ENCODE data around the gene OR51G1. TPM values are rescaled to one million over a fixed set of nuclear protein-coding genes. Genes with fewer than 3 reads are reported as not detected.
"Not testable (repeated sequence)": the region's sequence is repeated elsewhere in the genome, so short reads cannot be mapped to it uniquely, and the experiment has no call there.

The OR51G1 gene, protein sequence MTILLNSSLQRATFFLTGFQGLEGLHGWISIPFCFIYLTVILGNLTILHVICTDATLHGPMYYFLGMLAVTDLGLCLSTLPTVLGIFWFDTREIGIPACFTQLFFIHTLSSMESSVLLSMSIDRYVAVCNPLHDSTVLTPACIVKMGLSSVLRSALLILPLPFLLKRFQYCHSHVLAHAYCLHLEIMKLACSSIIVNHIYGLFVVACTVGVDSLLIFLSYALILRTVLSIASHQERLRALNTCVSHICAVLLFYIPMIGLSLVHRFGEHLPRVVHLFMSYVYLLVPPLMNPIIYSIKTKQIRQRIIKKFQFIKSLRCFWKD
- not detected in 3 replicates for total RNA-seq
- long read RNA-seq, result 0 reads

DNA sequence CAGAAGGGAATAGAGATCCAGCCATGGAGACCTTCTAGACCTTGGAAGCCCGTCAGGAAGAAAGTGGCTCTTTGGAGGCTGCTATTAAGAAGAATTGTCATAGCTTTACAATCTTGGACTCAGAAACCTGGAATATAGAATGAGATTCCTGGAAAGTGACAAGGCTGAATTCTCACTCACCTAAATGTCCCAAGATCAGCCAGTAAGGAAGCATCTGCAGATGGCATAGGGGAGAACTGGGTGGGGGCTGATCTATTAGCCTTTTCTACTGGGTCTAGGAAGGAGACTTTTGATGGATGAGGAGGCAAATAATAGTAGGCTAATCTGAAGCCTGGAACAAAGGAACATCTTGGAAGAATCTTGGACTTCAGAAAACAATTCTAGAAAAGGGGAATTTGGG, at the start of gene OR51G1:
Gene OR51G1, minus strand, starts transcription at position 101 of the 400 bp plus-strand sequence. Its CDS starts 0 bp downstream, at position 101.
- no peaks in the 10 kb centered on the region for H3K36me3 Mint-ChIP-seq (ENCODE audit: low read depth)
- no peak within 1 kb of the TSS for H3K27ac Mint-ChIP-seq (ENCODE audit: unreplicated experiment)
- no peak for DNase-seq (ENCODE audit: low spot score)
- no peak within 1 kb of the TSS for H3K4me3 Mint-ChIP-seq (ENCODE audit: unreplicated experiment)
- H3K9me3 Mint-ChIP-seq (ENCODE audit: low read depth), result no peaks in the 10 kb centered on the region
- H3K4me1 Mint-ChIP-seq (ENCODE audit: low read depth), result no peaks in the 10 kb centered on the region
- H3K27me3 Mint-ChIP-seq (ENCODE audit: low read depth), result peaks cover 13% of the 10 kb centered on the region
- TF ChIP-seq, protein P1, sequence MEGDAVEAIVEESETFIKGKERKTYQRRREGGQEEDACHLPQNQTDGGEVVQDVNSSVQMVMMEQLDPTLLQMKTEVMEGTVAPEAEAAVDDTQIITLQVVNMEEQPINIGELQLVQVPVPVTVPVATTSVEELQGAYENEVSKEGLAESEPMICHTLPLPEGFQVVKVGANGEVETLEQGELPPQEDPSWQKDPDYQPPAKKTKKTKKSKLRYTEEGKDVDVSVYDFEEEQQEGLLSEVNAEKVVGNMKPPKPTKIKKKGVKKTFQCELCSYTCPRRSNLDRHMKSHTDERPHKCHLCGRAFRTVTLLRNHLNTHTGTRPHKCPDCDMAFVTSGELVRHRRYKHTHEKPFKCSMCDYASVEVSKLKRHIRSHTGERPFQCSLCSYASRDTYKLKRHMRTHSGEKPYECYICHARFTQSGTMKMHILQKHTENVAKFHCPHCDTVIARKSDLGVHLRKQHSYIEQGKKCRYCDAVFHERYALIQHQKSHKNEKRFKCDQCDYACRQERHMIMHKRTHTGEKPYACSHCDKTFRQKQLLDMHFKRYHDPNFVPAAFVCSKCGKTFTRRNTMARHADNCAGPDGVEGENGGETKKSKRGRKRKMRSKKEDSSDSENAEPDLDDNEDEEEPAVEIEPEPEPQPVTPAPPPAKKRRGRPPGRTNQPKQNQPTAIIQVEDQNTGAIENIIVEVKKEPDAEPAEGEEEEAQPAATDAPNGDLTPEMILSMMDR (IDR thresholded peaks at IDR 0.05), result no peak

DNA sequence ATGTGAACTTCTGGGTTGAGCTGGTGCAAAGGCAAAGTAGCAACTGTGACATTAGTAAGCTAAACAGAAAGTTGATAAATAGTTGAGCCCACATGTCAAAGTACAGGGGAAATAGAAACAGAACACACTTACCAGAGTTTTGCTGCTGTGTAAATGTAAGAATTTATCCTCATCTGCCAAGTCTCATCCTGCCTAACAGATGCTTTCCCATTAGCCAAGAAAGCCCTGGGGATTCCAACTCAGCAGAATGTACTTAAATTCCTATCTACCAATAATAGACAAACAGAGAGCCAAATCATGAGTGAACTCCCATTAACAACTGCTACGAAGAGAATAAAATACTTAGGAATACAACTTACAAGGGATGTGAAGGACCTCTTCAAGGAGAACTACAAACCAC, 38.7 kb upstream of the OR51G1 start:
- DNase-seq (ENCODE audit: low spot score), result no peak
- H3K4me1 Mint-ChIP-seq (ENCODE audit: low read depth), result no peaks in the 10 kb centered on the region
- peaks cover 8% of the 10 kb centered on the region for H3K9me3 Mint-ChIP-seq (ENCODE audit: low read depth)
- H3K36me3 Mint-ChIP-seq (ENCODE audit: low read depth), result no peaks in the 10 kb centered on the region
- H3K27me3 Mint-ChIP-seq (ENCODE audit: low read depth), result peaks cover 10% of the 10 kb centered on the region
- H3K27ac Mint-ChIP-seq (ENCODE audit: unreplicated experiment), result no peak overlapping the region
- no peak overlapping the region for H3K4me3 Mint-ChIP-seq (ENCODE audit: unreplicated experiment)
- TF ChIP-seq, protein P1 (IDR thresholded peaks at IDR 0.05), result no peak

DNA sequence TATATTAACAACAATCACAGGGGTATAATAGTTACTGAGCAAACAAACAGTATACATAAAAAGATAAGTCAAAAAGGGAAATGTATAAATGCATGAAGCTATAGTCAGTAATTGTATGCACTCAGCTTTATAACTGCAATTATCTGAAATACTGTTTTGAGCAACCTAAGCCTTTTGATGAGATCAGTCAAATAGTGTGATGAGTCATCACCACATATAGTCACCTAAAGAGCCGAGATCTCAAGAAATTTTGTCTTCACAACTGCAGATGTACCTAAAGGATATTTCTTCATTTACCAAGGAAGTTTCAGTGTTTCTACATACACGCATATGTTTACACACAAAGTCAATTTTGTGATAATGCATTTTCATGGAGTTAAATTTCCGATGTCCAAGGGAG, 36.7 kb upstream of the OR51G1 start:
- Mint-ChIP-seq H3K27ac (ENCODE audit: unreplicated experiment) (no peak overlapping the region), H3K4me3 (ENCODE audit: unreplicated experiment) (no peak overlapping the region)

DNA sequence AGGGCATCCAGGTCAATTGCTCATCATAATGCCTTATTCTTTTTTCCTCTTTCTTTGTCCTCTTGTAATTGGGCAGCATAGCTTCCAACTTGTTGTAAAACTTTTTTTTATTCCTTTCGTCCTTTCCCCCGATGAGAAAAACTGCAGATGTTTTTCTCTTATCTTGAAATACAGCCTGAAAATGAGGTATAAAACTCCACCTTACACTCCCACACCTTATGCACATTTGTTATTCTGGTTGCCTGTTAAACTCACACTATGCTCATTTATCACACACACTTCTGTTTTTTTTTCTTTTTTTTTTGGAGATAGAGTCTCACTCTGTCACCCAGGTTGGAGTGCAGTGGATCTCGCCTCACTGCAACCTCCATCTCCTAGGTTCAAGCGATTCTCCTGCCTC, 33.3 kb upstream of the OR51G1 start:
- no peak overlapping the region for H3K27ac Mint-ChIP-seq (ENCODE audit: unreplicated experiment)
- H3K27me3 Mint-ChIP-seq (ENCODE audit: low read depth), result peaks cover 9% of the 10 kb centered on the region
- DNase-seq (ENCODE audit: low spot score), result no peak
- H3K9me3 Mint-ChIP-seq (ENCODE audit: low read depth), result no peaks in the 10 kb centered on the region
- no peaks in the 10 kb centered on the region for H3K4me1 Mint-ChIP-seq (ENCODE audit: low read depth)
- H3K4me3 Mint-ChIP-seq (ENCODE audit: unreplicated experiment), result no peak overlapping the region
- H3K36me3 Mint-ChIP-seq (ENCODE audit: low read depth), result no peaks in the 10 kb centered on the region
- TF ChIP-seq, protein P1 (IDR thresholded peaks at IDR 0.05), result no peak

More for the DNA sequence above, 36.7 kb upstream of the OR51G1 start:
- no peaks in the 10 kb centered on the region for H3K4me1 Mint-ChIP-seq (ENCODE audit: low read depth)
- H3K27me3 Mint-ChIP-seq (ENCODE audit: low read depth), result peaks cover 6% of the 10 kb centered on the region
- peaks cover 8% of the 10 kb centered on the region for H3K9me3 Mint-ChIP-seq (ENCODE audit: low read depth)
- H3K36me3 Mint-ChIP-seq (ENCODE audit: low read depth), result no peaks in the 10 kb centered on the region
- TF ChIP-seq, protein P1 (IDR thresholded peaks at IDR 0.05), result no peak
- DNase-seq (ENCODE audit: low spot score), result no peak

DNA sequence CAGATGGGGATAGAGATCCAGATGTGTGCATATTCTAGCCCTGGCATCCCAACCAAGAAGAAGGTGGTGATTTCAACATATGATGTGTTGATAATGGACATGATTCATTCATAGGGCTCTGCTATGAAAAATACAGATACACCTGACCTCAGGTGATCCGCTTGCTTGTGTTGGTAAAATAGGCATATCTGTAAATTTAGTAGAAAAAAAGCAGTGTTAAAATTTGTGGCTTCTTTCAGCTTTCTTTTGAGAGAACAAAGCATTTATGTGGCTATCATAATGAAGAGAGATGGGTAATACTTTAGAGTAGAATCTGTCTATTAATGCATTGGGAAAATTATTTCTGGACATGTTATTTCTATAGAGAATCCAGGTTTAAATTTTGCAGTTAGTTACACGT, 31.5 kb upstream of the OR51G1 start, which contains the start of gene OR51A2:
Gene OR51A2, minus strand, starts transcription at position 101 of the 400 bp plus-strand sequence. Its CDS starts 0 bp downstream, at position 101.
- H3K4me1 Mint-ChIP-seq (ENCODE audit: low read depth); H3K27ac Mint-ChIP-seq (ENCODE audit: unreplicated experiment); H3K9me3 Mint-ChIP-seq (ENCODE audit: low read depth); H3K36me3 Mint-ChIP-seq (ENCODE audit: low read depth); DNase-seq (ENCODE audit: low spot score); H3K4me3 Mint-ChIP-seq (ENCODE audit: unreplicated experiment): not testable (repeated sequence)
- H3K27me3 Mint-ChIP-seq (ENCODE audit: low read depth), result peaks cover 11% of the 10 kb centered on the region

DNA sequence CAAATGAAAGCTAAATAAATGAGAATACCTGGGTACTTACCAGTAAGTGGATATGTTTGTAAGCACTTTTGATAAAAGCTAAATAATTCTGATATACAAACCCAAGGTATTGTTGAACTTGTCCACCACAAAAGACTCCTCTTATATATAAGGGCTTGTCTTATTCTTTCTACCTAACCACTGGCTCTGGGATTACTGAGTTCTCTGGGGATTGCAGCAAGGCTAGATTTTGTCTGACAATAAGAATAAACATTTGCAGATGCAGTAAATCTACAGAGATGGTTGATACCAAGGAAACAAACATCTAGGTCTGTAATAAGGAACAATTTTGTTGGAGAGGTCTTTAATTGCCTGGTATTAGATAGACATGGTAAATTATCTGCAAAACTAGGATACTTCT, 23.4 kb upstream of the OR51G1 start, which contains the start of gene OR51A4:
Gene OR51A4, minus strand, starts transcription at position 101 of the 400 bp plus-strand sequence. CDS start 505 bp downstream, outside the sequence.
- TF ChIP-seq, protein P1 (IDR thresholded peaks at IDR 0.05), result no peak
- DNase-seq (ENCODE audit: low spot score), result no peak
- H3K27me3 Mint-ChIP-seq (ENCODE audit: low read depth), result peaks cover 15% of the 10 kb centered on the region
- no peaks in the 10 kb centered on the region for H3K4me1 Mint-ChIP-seq (ENCODE audit: low read depth)
- no peak within 1 kb of the TSS for H3K4me3 Mint-ChIP-seq (ENCODE audit: unreplicated experiment)
- H3K27ac Mint-ChIP-seq (ENCODE audit: unreplicated experiment), result no peak within 1 kb of the TSS
- no peaks in the 10 kb centered on the region for H3K9me3 Mint-ChIP-seq (ENCODE audit: low read depth)
- no peaks in the 10 kb centered on the region for H3K36me3 Mint-ChIP-seq (ENCODE audit: low read depth)

Data from chondrocyte (in vitro differentiated cells).